Measurements from ENCODE around the gene RUBCNL. TPM values are rescaled to one million over a fixed set of nuclear protein-coding genes. Genes with fewer than 3 reads are reported as not detected.

Gene RUBCNL
- polyA plus RNA-seq, 3 donors = 1.5 to 14.5 (median 2.8) TPM

DNA sequence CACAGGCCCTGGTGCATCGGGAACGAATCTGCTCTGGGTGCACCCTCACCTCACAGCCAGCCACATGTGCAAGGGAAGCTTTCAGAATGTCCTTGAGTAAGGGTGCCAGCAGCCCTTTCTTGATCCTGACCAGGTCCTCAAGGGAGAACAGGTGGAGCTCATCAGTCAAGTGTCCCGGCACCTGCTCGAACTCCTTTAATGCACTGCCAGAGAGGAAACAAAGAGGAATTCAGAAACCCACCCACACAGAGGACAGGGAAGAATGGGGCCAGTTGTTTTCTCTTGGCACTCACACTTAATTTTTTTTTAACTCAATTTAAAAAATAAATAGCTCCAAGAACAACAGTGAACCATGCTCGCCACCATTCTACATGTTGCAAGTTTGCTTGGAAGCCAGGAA is 41.7 kb downstream of the RUBCNL start:
- DNase-seq = no peak
- peak overlapping the region in 1 of 7 donors; percentile 73 for H3K27ac Mint-ChIP-seq
- H3K27me3 ChIP-seq (ENCODE audit: control insufficient read depth in 2 of 2, insufficient read depth in 2 of 2, low read length in 2 of 2) = no peaks in the 10 kb centered on the region
- no peak overlapping the region for H3K27ac ChIP-seq (ENCODE audit: low read depth in 1 of 2, low read length in 2 of 2)
- peaks cover 28% of the 10 kb centered on the region for H3K4me1 Mint-ChIP-seq
- H3K36me3 Mint-ChIP-seq = peaks cover 68 to 72% of the 10 kb centered on the region in 2 donors
- peaks cover 32 to 60% of the 10 kb centered on the region in 2 donors for H3K36me3 ChIP-seq (replicated peaks in 1 of 2; ENCODE audit: control insufficient read depth in 1 of 2, insufficient read depth in 2 of 2, low read length in 2 of 2)
- H3K9me3 ChIP-seq (replicated peaks in 1 of 2; ENCODE audit: control insufficient read depth in 1 of 2, insufficient read depth in 1 of 2, low read length in 2 of 2) = no peaks in the 10 kb centered on the region
- H3K4me1 ChIP-seq (ENCODE audit: control insufficient read depth in 1 of 2, insufficient read depth in 2 of 2, low read length in 2 of 2) = peaks cover 21 to 24% of the 10 kb centered on the region in 2 donors
- H3K4me3 Mint-ChIP-seq = no peak overlapping the region
- peaks cover 0 to 2% (median 1%) of the 10 kb centered on the region in 3 donors for H3K27me3 Mint-ChIP-seq (ENCODE audit: low read depth in 3 of 3)
- no peaks in the 10 kb centered on the region for H3K79me2 ChIP-seq (ENCODE audit: insufficient read depth, low read length)
- WGBS (ENCODE audit: insufficient coverage) = 100% methylated on average over 2 of the region's 5 CpGs
- H3K9me3 Mint-ChIP-seq = peaks cover 3 to 11% (median 4%) of the 10 kb centered on the region in 7 donors
- H2AFZ ChIP-seq (ENCODE audit: insufficient read depth, low read depth, low read length, poor library complexity, severe bottlenecking) = no peak overlapping the region
- TF ChIP-seq CTCF (IDR thresholded peaks at IDR 0.05) = no peak
- no peak overlapping the region for H3K4me3 ChIP-seq (replicated peaks in 1 of 3; ENCODE audit: low read depth in 2 of 3, low read length in 3 of 3)
- no peak overlapping the region for H3K9ac ChIP-seq (ENCODE audit: insufficient read depth, low read length, poor library complexity, severe bottlenecking)
- intact Hi-C loops (cut with micrococcal nuclease) = no loop called here
- H3K4me2 ChIP-seq (replicated peaks; ENCODE audit: extremely low read depth, low read length, poor library complexity, severe bottlenecking) = no peak overlapping the region
- no peaks in the 10 kb centered on the region for H4K20me1 ChIP-seq (ENCODE audit: insufficient read depth, low read length)

GRCh38 chr13:46343279-46343994 is 43.6 kb downstream of the RUBCNL start:
- Mint-ChIP-seq H3K27me3 (ENCODE audit: low read depth in 3 of 3) (peaks cover 0 to 7% (median 0%) of the 10 kb centered on the region in 3 donors), H3K4me3 (no peak overlapping the region), H3K9me3 (peaks cover 3 to 11% (median 4%) of the 10 kb centered on the region in 7 donors), H3K36me3 (peaks cover 56 to 59% of the 10 kb centered on the region in 2 donors), H3K27ac (peak overlapping the region in 4 of 7 donors; percentile 5 to 99 (median 28)), H3K4me1 (peaks cover 48% of the 10 kb centered on the region)
- no peak for TF ChIP-seq CTCF (IDR thresholded peaks at IDR 0.05)
- Histone ChIP-seq H3K4me2 (replicated peaks; ENCODE audit: extremely low read depth, low read length, poor library complexity, severe bottlenecking) (no peak overlapping the region), H3K27me3 (ENCODE audit: control insufficient read depth in 2 of 2, insufficient read depth in 2 of 2, low read length in 2 of 2) (no peaks in the 10 kb centered on the region), H3K9ac (ENCODE audit: insufficient read depth, low read length, poor library complexity, severe bottlenecking) (no peak overlapping the region), H3K9me3 (replicated peaks in 1 of 2; ENCODE audit: control insufficient read depth in 1 of 2, insufficient read depth in 1 of 2, low read length in 2 of 2) (no peaks in the 10 kb centered on the region), H4K20me1 (ENCODE audit: insufficient read depth, low read length) (no peaks in the 10 kb centered on the region), H3K79me2 (ENCODE audit: insufficient read depth, low read length) (no peaks in the 10 kb centered on the region), H3K4me1 (ENCODE audit: control insufficient read depth in 1 of 2, insufficient read depth in 2 of 2, low read length in 2 of 2) (peaks cover 41 to 43% of the 10 kb centered on the region in 2 donors), H3K27ac (ENCODE audit: low read depth in 1 of 2, low read length in 2 of 2) (no peak overlapping the region), H3K36me3 (replicated peaks in 1 of 2; ENCODE audit: control insufficient read depth in 1 of 2, insufficient read depth in 2 of 2, low read length in 2 of 2) (peaks cover 26 to 40% of the 10 kb centered on the region in 2 donors), H3K4me3 (replicated peaks in 1 of 3; ENCODE audit: low read depth in 2 of 3, low read length in 3 of 3) (no peak overlapping the region), H2AFZ (ENCODE audit: insufficient read depth, low read depth, low read length, poor library complexity, severe bottlenecking) (no peak overlapping the region)
- WGBS (ENCODE audit: insufficient coverage) = 94% methylated on average over 14 of the region's 16 CpGs
- DNase-seq = no peak
- intact Hi-C loops (cut with micrococcal nuclease) = loop anchor here in 1 of 2 donors (5.0 kb wide), 2 partner anchors 59 to 619 kb away; no protein-coding TSS in a partner anchor

All from CD14-positive monocyte (primary cell).